Measurements from ENCODE around the gene BAIAP2L2.
"Not testable (repeated sequence)": the region's sequence is repeated elsewhere in the genome, so short reads cannot be mapped to it uniquely, and the experiment has no call there.

Gene BAIAP2L2, protein sequence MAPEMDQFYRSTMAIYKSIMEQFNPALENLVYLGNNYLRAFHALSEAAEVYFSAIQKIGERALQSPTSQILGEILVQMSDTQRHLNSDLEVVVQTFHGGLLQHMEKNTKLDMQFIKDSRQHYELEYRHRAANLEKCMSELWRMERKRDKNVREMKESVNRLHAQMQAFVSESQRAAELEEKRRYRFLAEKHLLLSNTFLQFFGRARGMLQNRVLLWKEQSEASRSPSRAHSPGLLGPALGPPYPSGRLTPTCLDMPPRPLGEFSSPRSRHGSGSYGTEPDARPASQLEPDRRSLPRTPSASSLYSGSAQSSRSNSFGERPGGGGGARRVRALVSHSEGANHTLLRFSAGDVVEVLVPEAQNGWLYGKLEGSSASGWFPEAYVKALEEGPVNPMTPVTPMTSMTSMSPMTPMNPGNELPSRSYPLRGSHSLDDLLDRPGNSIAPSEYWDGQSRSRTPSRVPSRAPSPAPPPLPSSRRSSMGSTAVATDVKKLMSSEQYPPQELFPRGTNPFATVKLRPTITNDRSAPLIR

DNA sequence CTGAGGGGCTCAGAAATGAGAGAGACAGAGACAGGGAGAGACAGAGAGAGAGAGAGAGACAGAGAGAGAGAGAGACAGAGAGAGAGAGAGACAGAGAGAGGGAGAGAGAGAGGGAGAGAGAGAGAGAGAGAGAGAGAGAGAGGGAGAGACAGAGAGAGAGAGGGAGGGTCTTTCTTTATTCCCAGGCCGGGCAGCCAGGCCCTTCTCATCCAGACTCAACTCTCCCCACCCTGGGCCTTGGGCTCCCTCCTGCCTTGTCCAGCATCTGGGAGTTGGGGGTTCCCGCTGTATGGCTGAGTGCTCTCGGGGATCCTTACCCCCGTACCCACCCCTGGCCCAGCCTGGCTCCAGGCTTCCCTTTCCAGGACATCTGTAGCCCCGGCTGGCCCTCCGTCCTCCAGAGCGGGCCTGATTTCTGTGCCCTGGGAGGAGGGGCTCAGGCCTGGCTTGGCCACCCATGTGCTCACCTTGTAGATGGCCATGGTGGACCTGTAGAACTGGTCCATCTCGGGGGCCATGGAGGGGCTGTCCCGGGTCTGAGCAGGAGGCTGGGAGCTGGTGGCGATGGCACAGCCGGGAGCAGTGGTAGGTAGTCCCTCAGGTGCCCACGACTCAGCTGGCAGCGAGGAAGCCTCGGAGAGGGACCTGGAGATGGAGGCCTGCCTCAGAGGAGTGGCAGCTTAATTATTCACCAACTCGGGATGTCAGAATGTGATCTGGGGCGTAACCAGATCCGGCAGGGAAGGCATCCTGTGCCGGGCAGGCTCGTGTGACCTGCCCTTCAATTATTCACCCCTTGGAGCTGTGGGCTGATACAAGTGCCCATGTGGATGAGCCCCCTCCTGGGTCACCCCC lies at the start of gene BAIAP2L2:
TSS of gene BAIAP2L2 (minus strand) at position 677 of the 855 bp plus-strand sequence. CDS start at position 518, 159 bp downstream.
- H3K27ac ChIP-seq = no peak within 1 kb of the TSS
- H3K36me3 ChIP-seq (ENCODE audit: insufficient read depth, low read length) = no peaks in the 10 kb centered on the region
- H3K9ac ChIP-seq (ENCODE audit: insufficient read length) = no peak within 1 kb of the TSS
- no peak within 1 kb of the TSS for H3K4me3 ChIP-seq
- DNase-seq (ENCODE audit: low read depth, low spot score) = no peak
- H3K9me3 ChIP-seq (ENCODE audit: low read depth, low read length) = no peaks in the 10 kb centered on the region
- TF ChIP-seq EZH2 (IDR thresholded peaks at IDR 0.05) = no peak
- no peak for TF ChIP-seq POLR2AphosphoS5 (IDR thresholded peaks at IDR 0.05; ENCODE audit: borderline replicate concordance, low read depth, low read length)
- no peak for TF ChIP-seq FOXP2 (optimal IDR thresholded peaks at IDR 0.05; ENCODE audit: control extremely low read depth, extremely low read length, insufficient read depth)

DNA sequence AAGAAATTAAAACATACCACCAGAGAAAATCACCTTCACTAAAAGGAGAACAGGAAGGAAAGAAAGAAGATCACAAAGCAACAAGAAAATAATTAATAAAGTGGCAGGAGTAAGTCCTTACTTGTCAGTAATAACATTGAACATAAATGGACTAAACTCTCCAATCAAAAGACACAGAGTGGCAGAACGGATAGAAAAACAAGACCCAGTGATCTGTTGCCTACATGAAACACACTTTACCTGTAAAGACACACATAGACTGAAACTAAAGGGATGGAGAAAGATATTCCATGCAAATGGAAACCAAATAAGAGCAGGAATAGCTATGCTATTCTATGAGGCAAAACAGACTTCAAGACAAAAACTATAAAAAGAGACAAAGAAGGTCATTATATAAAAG lies 45.2 kb upstream of the BAIAP2L2 start:
- TF ChIP-seq POLR2AphosphoS5 (IDR thresholded peaks at IDR 0.05; ENCODE audit: borderline replicate concordance, low read depth, low read length) (no peak), EZH2 (IDR thresholded peaks at IDR 0.05) (no peak), FOXP2 (optimal IDR thresholded peaks at IDR 0.05; ENCODE audit: control extremely low read depth, extremely low read length, insufficient read depth) (no peak)
- H3K27ac ChIP-seq = no peak overlapping the region
- no peak overlapping the region for H3K9ac ChIP-seq (ENCODE audit: insufficient read length)
- no peaks in the 10 kb centered on the region for H3K9me3 ChIP-seq (ENCODE audit: low read depth, low read length)
- no peak for DNase-seq (ENCODE audit: low read depth, low spot score)
- H3K4me3 ChIP-seq = no peak overlapping the region
- H3K36me3 ChIP-seq (ENCODE audit: insufficient read depth, low read length) = no peaks in the 10 kb centered on the region

DNA sequence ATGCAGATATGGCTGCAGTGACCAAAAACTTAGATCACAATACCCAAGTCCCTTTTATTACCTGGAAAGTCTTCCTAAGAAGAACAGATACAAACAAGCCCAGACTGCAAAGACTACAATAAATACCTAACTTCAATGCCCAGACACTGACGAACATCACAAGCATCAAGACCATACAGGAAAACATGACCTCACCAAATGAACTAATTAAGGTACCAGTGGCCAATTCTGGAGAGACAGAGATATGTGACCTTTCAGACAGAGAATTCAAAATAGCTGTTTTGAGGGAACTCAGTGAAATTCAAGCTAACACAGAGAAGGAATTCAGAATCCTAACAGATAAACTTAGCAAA lies 44.1 kb upstream of the BAIAP2L2 start:
- DNase-seq (ENCODE audit: low read depth, low spot score); H3K4me3 ChIP-seq; H3K9ac ChIP-seq (ENCODE audit: insufficient read length); H3K27ac ChIP-seq; H3K9me3 ChIP-seq (ENCODE audit: low read depth, low read length); H3K36me3 ChIP-seq (ENCODE audit: insufficient read depth, low read length): not testable (repeated sequence)

DNA sequence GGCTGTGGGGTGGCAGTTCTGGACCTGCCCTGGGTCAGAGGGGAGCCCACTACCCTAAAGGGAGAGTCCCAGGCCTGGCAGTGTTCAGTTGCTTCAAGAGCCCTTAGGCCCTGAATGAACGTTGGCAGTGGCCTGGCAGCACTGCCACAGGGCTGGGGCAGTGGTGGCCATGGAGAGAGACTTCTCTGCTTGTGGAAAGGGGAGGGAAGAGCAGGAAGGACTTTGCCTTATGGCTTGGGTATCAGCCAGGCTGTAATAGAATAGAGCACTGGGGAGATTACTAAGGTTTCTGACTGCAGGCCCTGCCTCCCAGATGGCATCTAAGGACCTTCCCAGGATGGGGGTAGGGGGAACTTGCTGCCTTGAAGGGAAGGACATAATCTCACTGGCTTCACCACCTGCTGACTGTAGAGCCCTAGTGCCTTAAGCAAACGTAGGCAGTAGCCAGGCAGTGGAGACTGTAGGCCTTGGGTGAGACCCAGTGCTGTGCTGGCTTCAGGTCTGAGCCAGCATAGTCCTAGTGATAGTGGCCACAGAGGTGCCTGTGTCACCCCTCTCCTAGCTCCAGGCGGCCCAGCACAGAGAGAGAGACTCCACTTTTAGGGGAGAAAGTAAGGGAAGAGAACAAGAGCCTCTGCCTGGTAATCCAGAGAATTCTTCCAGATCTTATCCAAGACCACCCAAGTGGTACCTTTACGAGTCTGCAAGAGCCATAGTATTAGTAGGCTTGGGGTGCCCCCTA lies 43.5 kb upstream of the BAIAP2L2 start:
- no peak overlapping the region for H3K27ac ChIP-seq
- no peak for DNase-seq (ENCODE audit: low read depth, low spot score)
- H3K4me3 ChIP-seq = no peak overlapping the region
- no peaks in the 10 kb centered on the region for H3K36me3 ChIP-seq (ENCODE audit: insufficient read depth, low read length)
- H3K9me3 ChIP-seq (ENCODE audit: low read depth, low read length) = no peaks in the 10 kb centered on the region
- no peak for TF ChIP-seq POLR2AphosphoS5 (IDR thresholded peaks at IDR 0.05; ENCODE audit: borderline replicate concordance, low read depth, low read length)
- no peak for TF ChIP-seq EZH2 (IDR thresholded peaks at IDR 0.05)
- TF ChIP-seq FOXP2 (optimal IDR thresholded peaks at IDR 0.05; ENCODE audit: control extremely low read depth, extremely low read length, insufficient read depth) = no peak
- H3K9ac ChIP-seq (ENCODE audit: insufficient read length) = no peak overlapping the region

DNA sequence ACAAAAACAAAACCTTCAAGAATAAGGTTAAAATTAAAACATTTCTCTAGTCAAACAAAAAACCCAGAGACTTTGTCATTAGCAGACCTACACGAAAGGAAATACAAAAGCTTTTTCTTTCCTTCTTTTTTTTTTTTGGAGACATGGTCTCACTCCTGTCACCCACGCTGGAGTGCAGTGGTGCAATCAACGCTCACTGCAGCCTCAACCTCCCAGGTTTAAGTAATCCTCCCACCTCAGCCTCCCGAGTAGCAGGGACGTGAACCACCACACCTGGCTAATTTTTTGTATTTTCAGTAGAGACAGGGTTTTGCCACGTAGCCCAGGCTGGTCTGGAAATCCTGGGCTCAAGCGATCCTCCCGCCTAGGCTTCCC lies 40.6 kb upstream of the BAIAP2L2 start:
- Histone ChIP-seq H3K9me3 (ENCODE audit: low read depth, low read length) (no peaks in the 10 kb centered on the region), H3K4me3 (no peak overlapping the region), H3K27ac (no peak overlapping the region), H3K36me3 (ENCODE audit: insufficient read depth, low read length) (no peaks in the 10 kb centered on the region), H3K9ac (ENCODE audit: insufficient read length) (no peak overlapping the region)
- DNase-seq (ENCODE audit: low read depth, low spot score) = no peak
- TF ChIP-seq FOXP2 (optimal IDR thresholded peaks at IDR 0.05; ENCODE audit: control extremely low read depth, extremely low read length, insufficient read depth) (no peak), POLR2AphosphoS5 (IDR thresholded peaks at IDR 0.05; ENCODE audit: borderline replicate concordance, low read depth, low read length) (no peak), EZH2 (IDR thresholded peaks at IDR 0.05) (no peak)

DNA sequence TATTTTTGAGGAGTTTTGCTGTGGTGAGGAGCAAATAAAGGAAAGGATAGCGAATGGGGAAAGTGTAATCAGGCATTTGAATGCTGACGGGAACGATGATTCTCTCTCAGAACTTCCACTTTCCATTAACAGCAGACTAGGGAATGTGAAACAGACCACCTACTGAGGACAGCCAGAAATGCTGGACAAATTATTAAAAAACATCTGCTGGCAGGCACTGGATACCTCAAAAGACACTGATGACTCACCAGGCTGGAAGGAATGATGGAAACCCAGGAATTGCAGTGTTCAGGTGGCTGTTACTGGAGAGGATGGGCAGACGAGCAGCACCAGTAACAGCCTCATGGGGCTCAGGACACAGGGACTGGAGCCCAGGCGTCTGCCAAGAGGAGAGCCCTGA lies 37.8 kb upstream of the BAIAP2L2 start:
- TF ChIP-seq EZH2 (IDR thresholded peaks at IDR 0.05) (no peak), POLR2AphosphoS5 (IDR thresholded peaks at IDR 0.05; ENCODE audit: borderline replicate concordance, low read depth, low read length) (no peak), FOXP2 (optimal IDR thresholded peaks at IDR 0.05; ENCODE audit: control extremely low read depth, extremely low read length, insufficient read depth) (no peak)
- DNase-seq (ENCODE audit: low read depth, low spot score) = no peak
- H3K27ac ChIP-seq = no peak overlapping the region
- H3K4me3 ChIP-seq = no peak overlapping the region
- H3K9ac ChIP-seq (ENCODE audit: insufficient read length) = no peak overlapping the region
- H3K9me3 ChIP-seq (ENCODE audit: low read depth, low read length) = no peaks in the 10 kb centered on the region
- no peaks in the 10 kb centered on the region for H3K36me3 ChIP-seq (ENCODE audit: insufficient read depth, low read length)

DNA sequence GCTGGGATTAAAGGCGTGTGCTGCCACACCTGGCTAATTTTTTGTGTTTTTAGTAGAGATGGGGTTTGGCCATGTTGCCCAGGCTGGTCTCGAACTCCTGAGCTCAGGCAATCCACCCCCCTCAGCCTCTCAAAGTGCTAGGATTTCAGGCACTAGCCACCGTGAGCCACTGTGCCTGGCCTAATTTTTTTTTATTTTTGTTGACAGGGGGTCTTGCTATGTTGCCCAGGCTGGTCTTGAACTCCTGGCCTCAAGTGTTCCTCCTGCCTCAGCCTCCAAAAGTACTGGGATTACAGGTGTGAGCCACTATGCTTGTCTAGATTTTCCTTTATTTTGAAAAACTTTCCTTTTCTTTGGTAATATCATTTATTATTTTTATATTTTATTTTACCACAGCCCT lies 35.7 kb upstream of the BAIAP2L2 start:
- not testable (repeated sequence) for DNase-seq (ENCODE audit: low read depth, low spot score); H3K9ac ChIP-seq (ENCODE audit: insufficient read length); H3K27ac ChIP-seq; H3K9me3 ChIP-seq (ENCODE audit: low read depth, low read length); H3K4me3 ChIP-seq; H3K36me3 ChIP-seq (ENCODE audit: insufficient read depth, low read length)

DNA sequence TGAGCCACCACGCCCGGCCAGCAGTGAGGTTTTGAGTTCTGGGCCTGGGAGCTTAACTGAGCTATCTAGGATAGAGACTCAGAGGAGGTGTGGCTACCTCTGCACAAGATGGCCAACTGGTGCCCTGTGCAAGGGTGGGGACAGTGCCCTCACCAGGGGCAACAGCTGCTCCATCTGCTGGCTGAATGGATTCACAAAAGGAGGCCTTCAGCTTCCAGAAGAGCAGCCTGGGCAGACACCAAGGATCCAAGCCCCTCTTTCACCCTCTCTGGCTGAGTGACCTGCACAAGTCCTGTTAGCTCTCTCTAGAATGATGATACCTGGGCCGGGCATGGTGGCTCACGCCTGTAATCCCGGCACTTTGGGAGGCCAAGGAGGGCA lies 33.5 kb upstream of the BAIAP2L2 start:
- Histone ChIP-seq H3K9ac (ENCODE audit: insufficient read length) (no peak overlapping the region), H3K4me3 (no peak overlapping the region), H3K36me3 (ENCODE audit: insufficient read depth, low read length) (no peaks in the 10 kb centered on the region), H3K9me3 (ENCODE audit: low read depth, low read length) (no peaks in the 10 kb centered on the region), H3K27ac (no peak overlapping the region)
- DNase-seq (ENCODE audit: low read depth, low spot score) = no peak
- TF ChIP-seq EZH2 (IDR thresholded peaks at IDR 0.05) (no peak), FOXP2 (optimal IDR thresholded peaks at IDR 0.05; ENCODE audit: control extremely low read depth, extremely low read length, insufficient read depth) (no peak), POLR2AphosphoS5 (IDR thresholded peaks at IDR 0.05; ENCODE audit: borderline replicate concordance, low read depth, low read length) (no peak)

All from SK-N-MC (cell line).